Stimulated activated naive CD4-positive, alpha-beta T cell treated with Interleukin-2 at 50 U/mL for 16 hours (primary cell): Measurements from ENCODE around the gene PLCG2.
"Not testable (repeated sequence)": the region's sequence is repeated elsewhere in the genome, so short reads cannot be mapped to it uniquely, and the experiment has no call there.

Experiments used
- DNase-seq: peaks from one replicate; lab custom pipeline; 2025; lab: John Stamatoyannopoulos, UW

Gene PLCG2

DNA sequence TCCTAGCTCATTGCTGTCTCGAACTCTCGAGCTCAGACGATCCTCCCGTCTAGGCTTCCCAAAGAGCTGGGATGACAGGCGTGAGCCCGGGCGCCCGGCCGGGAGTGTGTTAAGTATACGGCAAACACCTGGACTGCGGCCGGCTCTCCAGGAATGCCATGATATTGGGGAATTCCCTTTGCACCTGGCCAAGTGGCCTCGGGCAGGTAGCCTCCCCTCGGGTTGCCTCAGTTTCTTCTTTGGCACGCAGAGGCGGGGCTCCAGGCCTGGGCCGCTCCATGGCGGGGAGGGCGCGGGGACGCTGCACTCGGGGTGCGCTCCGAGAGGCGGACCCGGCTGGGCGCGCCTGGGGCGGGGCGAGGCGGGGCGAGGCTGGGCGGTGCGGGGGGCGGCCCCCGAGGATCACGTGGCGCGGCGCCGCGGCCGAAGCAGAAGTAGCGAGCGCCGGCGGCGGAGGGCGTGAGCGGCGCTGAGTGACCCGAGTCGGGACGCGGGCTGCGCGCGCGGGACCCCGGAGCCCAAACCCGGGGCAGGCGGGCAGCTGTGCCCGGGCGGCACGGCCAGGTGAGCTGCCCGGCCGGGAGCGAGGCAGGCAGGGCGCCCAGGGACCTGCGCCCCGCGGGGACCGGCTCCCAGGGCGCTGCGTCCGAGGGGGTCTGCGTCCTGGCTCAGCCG is at the start of gene PLCG2:
TSS of gene PLCG2 (plus strand) at position 431 of the 675 bp plus-strand sequence. CDS start 6,699 bp downstream, outside the sequence.
- DNase-seq = peak; percentile 46

DNA sequence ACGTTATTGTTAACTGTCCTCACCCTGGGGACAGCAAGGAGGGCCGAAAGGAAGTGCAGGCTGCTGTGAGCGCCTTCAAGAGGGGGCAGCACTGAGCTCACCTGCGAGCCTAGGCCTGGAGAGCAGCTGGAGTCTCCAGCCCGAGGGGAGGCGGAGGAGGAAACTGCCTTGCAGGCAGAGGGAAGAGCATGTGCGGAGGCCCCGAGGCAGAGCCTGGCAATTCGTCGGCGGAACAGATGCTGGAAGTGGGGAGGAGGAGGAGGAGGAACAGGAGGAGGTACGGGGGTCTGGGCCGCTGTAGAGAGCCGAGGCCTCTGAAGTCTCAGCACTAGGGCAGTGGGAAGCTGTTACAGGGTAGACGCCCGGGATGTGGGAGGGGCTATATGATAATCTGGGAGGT is 49.6 kb upstream of the PLCG2 start:
- no peak for DNase-seq

DNA sequence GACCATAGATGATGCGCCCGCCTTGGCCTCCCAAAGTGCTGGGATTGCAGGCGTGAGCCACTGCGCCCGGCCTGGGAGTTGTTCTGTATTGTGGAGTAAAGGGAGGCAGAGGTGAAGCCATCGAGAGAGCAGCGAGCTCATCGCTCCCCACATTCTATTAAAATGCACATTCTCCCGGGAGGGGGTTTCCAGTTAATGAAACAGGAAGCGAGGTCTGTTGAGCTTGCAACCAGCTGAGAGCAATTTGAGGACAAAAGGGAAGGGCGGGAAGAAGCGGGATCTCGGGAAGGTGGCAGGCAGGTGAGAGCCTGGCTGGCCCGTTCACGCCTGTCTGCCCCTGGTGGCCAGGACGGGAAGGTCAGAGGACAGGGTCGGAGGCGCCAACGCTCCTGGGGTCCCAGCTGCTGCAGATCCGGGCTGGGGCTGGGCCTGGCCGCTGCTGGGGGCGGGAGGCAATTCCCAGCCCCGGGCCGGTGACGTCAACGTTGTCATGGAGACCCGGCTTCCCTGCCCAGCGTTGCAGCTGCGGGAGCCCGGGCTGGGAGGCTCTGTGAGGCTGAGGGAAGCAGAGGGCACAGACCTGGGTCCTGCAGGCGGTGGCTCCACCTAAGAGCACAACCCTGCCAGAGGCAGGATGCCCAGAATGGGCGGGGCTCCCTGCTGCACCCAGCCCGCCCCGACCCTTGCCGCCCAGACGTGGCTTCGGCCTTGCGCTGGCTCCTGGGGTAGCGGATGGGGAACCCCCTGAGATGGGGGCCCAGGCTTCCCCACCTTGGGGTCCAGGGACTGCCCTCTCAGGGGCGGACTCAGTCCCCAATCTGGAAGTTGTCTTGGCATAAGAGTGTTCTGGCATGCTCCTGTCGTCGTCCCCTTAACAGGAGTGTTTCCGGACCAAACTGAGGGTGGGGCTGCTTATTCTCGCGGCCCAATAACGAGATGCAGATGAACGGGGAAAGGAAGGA is 48.7 kb upstream of the PLCG2 start:
- peak; percentile 56 for DNase-seq

DNA sequence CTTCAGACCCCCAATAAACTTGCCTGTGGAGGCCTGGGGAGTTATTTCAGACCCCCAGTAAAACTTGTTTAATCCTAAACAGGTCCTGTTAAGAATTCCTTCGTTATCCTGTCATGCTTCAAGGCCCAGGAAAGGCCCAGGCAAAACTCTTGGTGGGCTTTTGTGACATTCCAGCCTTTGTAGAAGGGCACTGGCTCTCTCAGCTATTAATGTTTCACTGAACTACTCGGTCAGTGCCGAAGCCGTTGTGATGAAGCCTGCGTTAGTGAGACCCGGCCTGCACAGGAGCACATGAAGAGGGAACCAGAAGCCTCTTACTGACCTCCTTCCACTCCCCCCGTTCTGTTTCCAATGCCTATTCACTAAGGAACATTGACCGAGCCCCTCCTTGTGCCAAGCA is 47.4 kb upstream of the PLCG2 start:
- no peak for DNase-seq

DNA sequence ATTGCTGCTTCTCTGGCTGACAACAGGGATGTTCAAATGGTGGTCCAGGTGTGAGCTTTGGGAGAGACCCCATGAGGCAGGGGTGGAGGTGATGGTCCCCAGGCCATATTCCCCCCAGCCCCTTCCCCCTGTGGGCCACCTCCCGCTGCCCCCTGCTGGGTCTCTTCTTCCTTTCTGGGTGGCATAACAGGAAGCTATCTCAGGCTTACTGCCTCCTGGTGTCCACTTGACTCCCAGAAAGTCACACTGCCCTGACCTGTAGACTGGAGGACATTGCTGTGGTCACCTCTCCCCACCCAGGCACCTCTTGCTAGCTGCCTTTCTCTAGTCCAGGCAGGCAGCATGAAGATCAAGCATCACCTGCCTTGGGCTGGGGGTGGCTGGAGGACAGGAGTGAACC is 46.4 kb upstream of the PLCG2 start:
- DNase-seq = no peak

DNA sequence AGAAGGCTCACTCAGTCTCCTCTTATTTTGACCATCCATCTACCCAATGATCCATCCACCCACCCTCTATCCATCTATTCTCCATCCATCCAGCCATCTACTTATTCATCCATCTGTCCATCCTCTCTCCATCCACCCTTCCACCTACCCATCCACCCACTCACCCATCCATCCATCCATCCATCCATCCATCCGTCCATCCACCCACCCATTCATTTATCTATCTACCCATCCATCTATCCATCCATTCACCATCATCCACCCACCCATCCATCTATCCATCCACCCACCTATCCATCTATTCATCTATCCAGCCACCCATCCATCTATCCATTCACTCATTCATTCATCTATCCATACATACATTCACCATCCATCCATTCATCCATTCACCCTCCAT is 45.8 kb upstream of the PLCG2 start:
- no peak for DNase-seq

DNA sequence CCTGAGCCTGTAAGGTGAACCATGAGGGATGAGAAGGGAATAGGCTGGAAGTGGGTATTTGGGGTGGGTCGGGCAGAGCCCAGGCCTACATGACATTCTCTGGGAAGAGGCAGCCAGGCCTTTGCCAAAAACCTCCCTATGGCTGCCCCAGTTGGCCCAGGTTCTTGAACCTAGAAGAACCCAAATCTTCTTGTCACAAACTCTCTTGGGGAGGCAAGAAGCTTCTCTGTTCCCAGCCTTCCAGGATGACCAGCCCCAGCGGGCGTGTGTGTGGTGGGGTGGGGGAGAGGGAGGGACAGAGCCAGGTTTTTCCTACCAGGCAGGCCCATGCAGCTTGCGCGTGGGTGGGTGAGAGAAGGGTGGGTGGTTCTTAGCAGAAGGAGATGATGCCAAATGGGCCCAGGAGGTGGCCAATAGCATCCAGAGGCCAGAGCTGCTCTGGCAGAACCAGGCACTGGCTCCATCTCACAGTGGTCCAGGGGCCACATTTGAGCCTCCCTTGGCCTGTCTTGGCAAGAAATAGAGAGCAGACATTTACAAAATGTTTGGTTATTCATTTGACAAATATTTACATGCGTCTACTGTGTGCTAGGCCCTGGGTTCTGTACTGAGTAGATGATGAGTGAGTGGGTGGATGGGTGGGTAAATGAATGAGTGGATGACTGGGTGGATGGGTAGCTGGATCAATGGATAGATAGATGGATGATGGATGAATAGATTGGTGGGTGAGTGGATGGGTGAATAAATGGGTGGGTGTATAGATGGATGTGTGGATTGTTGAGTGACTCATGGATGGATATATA is 44.3 kb upstream of the PLCG2 start:
- DNase-seq = no peak

DNA sequence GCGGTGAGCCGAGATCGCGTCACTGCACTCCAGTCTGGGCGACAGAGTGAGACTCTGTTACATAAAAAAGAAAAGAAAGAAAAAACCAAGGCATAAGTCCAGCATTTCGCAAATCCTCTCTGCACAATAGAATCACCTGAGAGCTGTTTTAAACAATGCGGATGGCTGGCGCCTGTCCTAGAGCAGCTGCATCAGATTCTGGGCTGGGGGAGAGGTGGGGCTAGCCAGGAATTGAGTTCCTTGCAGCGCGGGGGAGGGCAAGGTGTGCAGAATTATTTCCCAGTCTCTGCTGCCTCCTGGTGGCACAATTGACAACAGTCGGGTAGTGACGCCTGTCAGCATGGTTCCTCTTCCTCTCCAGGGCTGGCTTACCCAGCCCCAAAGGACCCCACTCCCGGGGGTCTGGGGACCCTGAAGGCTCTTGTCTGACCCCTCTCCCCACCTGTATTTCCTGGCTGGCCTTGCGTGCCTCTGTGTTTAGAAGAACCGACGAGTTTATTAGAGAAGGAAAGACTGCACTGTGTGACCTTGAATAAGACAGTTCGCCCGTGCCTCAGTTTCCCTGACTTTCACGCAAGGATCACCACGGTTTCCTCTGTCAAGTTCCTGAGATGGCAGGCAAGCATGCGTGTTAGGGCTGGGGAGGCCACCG is 41.1 kb upstream of the PLCG2 start:
- DNase-seq = peak; percentile 76

DNA sequence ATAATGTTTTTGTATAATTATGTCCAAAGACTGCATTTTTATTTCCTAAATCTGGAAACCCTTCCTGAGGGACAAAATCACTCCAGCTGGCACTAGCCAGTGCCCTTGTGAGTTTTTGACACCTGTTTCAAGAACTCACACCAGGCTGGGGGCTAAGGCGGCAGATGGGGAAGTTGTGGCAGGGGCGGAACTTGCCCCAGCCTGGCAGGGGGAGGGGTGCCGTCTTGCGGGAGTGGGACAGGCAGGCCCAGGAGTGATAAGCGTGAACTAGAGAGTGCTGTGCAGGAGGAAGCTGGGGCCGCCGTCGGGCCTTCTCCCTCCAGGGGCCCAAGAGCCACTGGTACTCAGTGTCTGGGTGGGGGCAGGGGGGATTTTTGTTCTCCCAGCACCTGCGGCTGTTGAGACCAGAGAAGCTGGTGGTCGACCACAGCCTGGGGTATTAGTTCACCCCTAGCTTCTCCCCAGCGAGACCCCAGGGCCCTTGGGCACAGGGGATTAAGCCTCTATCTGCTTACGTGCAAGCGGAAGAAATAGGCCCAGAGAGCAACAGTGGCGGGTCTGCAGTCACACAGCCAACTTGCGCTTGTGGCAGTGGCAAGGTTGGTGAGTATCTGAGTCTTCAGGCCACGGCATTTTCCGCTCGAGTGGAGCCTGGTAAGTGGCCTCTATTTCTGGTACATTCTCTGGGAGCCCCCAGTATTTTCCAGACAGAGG is 40.2 kb upstream of the PLCG2 start:
- no peak for DNase-seq

DNA sequence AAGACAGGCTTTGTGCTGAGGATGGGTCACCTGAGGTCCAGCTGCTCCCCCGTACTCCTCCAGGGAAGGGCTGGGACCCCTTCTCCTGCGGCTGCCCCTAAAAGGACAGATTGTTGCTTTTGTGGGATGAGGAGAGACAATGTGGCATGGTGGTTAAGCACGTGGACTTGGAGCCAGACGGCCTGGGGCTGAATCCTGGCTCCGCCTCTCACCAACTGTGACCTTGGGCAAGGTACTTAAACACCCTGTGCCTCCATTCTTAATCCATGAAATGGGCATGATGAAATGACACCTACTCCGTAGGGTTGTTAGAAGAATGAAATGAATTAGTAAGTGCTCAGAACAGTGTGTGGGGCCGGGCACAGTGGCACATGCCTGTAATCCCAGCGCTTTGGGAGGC is 39.6 kb upstream of the PLCG2 start:
- no peak for DNase-seq

DNA sequence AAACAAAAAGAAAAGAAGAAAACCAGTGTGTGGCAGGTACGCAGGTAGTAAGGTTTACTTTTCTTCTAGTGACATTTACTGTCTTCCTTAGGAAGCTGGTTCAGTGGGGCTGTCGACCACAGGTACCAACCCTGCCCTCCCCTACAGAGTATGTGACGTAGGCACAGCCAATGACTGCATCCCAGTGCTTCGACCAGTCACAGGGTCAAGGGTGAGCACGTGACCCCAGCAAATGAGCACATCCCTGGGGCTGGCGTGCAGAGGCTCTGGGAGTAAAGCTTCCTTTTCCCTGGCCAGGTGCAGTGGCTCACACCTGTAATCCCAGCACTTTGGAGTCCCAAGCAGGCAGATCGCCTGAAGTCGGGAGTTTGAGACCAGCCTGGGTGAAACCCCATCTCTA is 38.9 kb upstream of the PLCG2 start:
- no peak for DNase-seq

DNA sequence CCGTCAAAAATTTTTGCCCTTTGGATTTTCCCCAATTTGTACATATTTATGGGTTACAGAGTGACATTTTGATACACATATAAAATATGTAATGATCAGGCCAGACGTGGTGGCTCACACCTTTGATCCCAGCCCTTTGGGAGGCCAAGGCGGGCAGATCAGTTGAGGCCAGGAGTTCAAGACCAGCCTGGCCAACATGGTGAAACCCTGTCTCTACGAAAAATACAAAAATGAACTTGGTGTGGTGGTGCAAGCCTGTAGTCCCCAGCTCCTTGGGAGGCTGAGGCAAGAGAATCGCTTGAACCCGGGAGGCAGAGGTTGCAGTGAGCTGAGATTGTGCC is 37.7 kb upstream of the PLCG2 start:
- not testable (repeated sequence) for DNase-seq

DNA sequence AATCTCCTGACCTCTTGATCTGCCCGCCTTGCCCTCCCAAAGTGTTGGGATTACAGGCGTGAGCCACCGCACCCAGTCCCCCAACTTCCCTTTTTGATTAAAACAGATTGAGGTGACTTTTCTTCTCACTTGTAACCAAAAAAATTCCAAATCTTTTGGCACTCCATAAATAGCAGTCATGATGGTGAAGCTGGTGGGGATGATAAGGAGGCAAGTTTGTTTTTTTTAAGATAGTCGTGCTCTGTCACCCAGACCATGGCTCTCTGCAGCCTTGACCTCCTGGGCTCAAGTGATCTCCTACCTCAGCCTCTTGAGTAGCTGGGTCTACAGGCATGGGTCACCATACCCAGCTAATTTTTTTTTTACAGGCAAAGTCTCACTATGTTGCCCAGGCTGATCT is 34.7 kb upstream of the PLCG2 start:
- DNase-seq = no peak

DNA sequence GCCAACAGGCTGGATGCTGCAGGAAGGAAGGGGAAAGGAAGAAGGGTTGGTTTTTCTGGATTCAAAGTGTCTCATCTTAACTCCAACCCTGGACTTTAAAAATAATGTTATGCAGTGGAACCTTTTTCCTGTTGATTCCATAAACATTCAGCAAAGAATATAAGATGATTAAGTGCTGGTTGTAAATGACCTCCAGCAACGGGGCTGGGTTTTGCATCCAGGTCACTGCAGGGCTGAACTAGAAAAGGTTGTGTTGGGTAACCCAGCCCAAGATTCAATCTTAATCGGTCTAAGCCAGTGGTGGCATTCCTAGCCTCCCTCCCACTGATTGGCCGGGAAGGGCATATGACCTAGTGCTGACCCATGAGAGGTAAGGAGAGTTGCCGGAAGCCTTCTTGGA is 34.2 kb upstream of the PLCG2 start:
- no peak for DNase-seq

DNA sequence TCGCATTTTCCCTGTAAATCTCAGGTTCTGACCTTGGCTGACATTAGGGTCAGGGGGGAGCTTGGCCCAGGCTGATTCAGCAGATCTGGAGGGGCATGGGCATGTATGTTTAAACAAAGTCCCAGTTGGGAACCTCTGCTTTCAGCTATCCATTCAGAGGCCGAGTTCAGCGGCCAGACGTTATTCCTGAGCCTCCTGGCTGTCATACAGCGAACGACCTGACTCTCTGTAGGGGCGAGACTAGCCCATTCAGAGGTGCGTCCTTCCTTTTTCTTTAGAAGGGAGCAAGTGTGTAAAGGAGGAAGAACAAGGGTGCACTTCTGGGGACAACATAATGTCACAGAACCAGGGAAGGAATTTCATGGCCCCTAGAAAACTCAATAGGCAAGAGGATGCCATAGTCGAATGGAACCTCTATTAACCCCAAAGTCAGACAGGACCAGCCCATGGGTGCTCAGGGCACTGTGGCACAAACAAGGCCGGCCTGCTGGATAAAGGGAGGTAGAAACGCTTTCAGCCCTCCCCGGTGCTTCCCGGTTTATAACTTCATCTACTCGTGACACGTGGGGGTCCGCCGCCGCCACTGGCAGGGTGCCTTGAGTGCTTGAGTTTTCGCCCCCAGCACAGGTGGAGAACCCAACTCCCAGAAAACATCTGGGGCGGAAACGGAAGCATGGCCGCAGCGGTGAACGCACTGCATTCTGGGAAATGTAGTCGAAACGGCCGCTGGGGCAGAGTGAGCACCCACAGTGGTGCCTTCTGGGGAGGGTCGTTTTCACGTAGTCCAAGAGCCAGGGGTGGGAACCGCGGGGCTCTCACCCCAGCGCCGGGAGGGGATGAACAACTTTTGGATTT is 33.2 kb upstream of the PLCG2 start:
- peak; percentile 70 for DNase-seq

DNA sequence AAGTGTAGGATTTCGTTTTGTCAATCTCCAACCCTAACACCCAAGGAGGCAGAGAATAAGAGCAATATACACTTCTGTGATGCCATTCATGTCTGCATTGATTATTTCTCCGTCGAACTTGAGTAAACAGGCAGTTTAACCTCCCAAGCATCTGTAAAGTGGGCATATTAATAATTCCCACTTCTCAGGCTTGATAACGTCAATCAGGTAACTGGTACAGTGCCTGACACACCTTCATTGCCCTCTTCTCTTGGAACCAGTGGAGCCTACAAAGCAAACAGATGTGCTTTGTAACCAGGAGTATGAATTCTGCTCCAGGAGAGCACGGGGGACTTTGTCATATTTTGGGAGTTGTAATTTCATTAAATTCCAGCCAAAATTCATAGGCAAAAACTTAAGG is 32.5 kb upstream of the PLCG2 start:
- DNase-seq = no peak

DNA sequence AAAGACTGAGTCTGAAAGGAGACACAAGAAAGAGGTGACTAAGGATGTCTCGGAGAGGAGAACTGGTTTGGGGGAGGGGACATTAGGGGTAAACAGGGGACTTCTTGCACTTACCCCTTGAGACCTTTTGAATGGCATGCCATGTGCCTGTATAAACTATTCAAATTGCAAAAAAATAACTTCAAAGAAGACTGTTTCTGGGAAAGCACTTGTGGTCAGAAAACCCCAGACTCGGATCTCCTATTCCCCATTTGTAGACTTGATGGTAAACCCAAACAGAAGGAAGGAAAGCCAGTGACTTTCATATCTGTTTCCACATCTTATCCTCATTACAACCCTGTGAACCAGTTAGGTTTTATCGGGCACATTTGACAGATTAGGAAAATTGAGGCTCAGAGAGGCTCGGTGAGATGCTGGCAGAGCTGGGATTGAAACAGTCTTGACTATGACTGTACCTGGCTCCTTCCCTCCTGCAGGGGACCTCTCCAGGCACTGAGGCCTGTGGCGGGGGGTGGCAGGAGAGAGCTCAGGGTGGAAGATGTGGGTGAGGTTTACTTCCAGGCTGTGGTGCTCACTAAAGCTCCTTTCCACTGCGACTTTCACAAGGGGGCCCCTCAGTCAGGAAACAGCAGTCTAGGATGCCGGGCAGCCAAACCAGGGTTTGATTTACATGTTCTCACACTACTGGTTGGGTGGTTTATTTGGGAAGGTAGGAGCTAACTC is 30.5 kb upstream of the PLCG2 start:
- DNase-seq = no peak

DNA sequence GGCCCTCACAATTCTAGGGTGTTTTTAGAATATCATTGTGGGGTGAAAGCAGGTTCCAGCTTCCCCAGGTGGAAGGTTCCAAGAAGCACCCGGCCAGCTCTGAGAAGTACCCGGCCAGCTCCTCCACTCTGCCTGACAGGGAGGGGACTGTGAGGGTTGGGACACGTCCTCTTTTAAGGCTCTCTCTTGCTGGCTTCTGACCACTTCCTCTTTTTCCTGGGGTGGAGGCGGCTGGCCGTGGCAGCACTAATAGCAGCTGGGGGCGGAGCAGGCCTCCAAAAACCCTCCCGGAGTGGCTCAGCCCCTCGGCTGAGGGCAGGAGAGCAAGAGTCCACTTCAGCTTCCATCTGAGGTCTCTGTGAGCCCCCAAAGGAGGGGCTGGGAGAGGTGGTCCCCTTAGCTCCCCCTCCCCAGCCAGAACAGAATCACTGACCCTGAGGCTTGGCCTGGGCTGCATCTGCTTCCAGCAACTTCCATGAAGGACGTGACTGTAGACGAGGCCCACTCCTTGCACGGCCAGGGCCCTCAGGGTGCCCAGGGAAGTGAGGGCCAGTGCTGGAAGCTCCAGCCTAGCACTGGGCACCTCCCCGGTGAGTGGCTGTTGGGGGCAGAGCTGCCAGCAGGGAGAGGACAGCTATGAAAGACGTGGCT is 26.7 kb upstream of the PLCG2 start:
- DNase-seq = no peak

DNA sequence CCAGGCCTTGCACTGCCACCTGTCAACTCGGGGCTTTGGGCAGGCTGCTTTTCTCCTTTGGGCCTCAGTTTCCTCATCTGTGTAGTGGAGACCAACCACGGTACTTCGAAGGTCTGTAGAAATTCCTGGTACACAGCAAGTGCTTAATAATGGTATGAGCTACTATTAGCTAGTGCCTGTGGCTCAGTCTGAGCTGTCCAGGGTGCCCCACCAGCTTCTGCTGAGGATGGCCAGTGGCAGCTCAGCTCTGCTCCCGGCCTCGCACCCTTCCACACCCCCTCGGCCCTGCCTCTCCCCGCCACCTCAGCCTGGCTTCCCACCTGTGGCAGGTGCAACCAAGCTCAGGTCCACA is 26.2 kb upstream of the PLCG2 start:
- no peak for DNase-seq
